ENCODE measurements around the gene WDFY4. TPM values are rescaled to one million over a fixed set of nuclear protein-coding genes. Genes with fewer than 3 reads are reported as not detected.

The WDFY4 gene
- total RNA-seq, 1 donor, result not detected

DNA sequence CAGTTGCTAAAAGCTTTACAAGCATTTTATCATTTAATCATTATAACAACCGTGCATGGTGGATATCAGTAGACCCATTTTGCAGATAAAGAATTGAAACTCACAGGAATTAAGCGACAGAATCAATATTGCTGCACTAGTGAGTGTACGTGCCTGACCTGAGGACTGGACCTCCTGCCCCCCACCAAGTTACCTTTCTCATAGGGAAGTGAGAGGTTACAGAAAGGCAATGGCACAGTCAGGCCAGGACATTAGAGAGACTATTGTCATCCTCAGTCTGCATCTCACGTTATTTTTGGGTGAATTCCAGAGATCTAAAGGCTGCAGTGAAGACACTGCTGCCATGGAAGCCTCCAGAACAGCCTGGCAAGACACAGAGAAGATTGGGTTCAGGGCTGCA lies 80.9 kb downstream of the WDFY4 start:
- H3K4me3 ChIP-seq (ENCODE audit: low read depth, low read length), result no peak overlapping the region
- no peak for DNase-seq (ENCODE audit: low read depth)
- TF ChIP-seq, protein P1, sequence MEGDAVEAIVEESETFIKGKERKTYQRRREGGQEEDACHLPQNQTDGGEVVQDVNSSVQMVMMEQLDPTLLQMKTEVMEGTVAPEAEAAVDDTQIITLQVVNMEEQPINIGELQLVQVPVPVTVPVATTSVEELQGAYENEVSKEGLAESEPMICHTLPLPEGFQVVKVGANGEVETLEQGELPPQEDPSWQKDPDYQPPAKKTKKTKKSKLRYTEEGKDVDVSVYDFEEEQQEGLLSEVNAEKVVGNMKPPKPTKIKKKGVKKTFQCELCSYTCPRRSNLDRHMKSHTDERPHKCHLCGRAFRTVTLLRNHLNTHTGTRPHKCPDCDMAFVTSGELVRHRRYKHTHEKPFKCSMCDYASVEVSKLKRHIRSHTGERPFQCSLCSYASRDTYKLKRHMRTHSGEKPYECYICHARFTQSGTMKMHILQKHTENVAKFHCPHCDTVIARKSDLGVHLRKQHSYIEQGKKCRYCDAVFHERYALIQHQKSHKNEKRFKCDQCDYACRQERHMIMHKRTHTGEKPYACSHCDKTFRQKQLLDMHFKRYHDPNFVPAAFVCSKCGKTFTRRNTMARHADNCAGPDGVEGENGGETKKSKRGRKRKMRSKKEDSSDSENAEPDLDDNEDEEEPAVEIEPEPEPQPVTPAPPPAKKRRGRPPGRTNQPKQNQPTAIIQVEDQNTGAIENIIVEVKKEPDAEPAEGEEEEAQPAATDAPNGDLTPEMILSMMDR (IDR thresholded peaks at IDR 0.05; ENCODE audit: insufficient read depth, low read length), result no peak

DNA sequence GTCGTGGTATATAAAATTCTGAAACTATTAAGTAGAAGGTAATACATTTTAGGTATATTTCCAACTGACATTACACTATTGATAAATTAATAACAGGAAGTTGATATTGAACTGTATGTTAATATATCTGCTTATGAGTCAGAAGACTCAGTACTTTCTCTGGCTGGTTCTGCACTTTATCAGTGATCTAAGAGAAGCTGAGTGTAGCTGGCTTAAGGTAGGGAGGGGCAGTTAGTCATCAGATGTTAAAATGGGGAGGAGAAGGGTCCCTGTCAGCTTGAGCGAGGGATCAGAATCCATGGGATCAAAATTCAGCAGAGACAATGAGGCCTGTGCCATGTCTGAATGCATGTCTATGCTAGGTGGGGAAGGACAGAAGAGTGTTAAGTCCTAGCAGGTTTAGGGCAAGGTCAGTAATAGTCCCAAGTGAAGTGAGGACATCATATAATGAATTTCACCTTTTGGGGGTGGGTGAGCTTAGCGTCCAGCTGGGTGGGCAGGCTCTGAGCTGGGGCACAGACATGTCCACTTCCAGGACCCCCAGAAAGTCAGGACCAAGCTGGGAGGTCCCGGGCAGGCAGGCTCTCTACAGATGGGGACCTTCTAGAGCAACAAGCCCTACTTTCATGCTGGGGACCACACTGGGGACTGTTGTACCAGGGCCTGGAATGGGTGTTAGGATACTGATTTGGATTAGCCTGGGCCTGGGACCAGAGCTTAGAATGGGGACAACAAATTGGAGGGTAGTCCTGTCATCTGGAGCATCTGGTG lies 82.9 kb downstream of the WDFY4 start:
- H3K4me3 ChIP-seq (ENCODE audit: low read depth, low read length), result no peak overlapping the region
- TF ChIP-seq, protein P1 (IDR thresholded peaks at IDR 0.05; ENCODE audit: insufficient read depth, low read length), result no peak
- no peak for DNase-seq (ENCODE audit: low read depth)

DNA sequence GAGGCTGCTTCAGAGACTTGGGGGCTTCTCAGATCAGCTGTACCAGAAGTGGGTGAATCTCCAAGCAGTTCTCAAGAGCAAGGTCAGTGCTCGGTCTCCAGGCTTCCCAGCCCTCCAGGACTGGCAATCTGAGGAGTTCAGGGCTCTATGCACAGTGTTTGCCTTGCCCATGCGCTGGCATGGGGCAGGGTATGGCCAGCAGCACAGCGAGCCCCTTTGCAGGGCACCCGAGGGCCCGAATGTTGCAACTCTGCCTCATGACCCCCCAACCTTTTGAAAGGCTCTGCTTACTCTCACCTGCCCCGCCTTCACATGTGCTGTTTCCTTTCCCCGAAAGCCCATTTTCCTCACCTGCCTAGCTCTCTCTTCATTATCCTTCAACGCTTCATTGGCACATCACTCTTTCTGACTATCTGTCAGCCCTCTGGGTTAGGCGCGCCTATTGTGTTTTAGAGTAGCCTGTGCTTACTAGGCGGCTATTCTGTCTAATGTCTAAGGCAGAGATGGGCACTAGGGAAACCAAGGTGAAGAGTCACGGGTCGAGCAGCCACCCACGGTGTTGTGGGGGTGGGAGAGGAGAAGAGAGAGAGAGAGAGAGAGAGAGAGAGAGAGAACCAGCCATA lies 83.6 kb downstream of the WDFY4 start:
- DNase-seq (ENCODE audit: low read depth), result no peak
- H3K4me3 ChIP-seq (ENCODE audit: low read depth, low read length), result no peak overlapping the region
- TF ChIP-seq, protein P1 (IDR thresholded peaks at IDR 0.05; ENCODE audit: insufficient read depth, low read length), result no peak

DNA sequence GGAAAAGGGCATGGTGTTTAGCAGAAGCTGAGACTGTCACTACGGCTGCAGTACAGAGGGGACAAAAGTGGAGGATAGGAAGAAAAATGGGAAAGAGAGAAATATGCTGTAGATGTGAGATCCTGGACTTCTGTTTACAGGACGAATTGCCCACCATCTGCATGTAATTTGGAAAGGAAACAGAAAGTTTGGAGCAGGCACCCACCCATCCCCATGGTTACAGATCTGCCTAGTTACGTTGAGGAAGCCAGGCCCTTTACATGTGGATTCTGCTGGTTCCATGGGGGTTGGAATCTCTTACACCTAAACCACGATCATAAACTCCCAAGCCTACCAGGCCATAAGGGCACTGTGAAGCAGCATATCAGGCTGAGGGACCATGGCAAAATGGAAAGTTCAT lies 84.3 kb downstream of the WDFY4 start:
- H3K4me3 ChIP-seq (ENCODE audit: low read depth, low read length), result no peak overlapping the region
- no peak for DNase-seq (ENCODE audit: low read depth)
- TF ChIP-seq, protein P1 (IDR thresholded peaks at IDR 0.05; ENCODE audit: insufficient read depth, low read length), result no peak

DNA sequence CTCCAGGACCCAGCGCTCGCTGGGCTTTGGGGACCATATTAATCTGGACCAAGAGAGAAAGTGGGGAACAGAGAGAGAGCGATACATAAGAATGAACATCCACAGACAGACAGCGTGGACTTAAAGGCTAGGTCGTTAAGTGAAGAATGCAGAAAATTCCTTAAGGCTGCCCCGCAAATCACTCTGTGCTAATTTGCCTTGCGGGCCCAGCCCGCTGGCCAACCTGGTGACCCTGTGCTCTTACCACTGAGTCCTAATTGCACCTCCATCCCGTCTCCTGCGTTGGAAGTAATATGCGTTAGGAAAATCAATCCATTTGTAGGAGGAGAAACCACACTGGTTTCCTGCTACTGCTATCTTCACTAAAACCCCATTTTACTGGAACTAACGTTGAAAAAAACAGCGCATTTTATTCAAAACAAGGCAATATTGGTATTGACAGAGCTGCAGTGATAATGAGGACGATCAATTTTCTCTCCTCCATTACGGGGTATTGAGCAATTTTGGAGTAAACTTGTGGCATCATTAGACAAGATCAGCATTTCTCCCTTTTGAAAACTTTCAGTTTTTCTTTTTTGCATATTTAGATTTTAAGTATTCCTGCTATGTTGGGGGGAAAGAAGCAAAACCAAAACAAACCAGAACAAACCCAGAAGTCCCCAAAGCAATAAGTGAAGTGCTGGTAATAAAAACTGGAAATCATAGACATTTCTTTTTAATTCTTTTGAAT lies 85.2 kb downstream of the WDFY4 start:
- DNase-seq (ENCODE audit: low read depth), result no peak
- no peak overlapping the region for H3K4me3 ChIP-seq (ENCODE audit: low read depth, low read length)
- TF ChIP-seq, protein P1 (IDR thresholded peaks at IDR 0.05; ENCODE audit: insufficient read depth, low read length), result no peak

DNA sequence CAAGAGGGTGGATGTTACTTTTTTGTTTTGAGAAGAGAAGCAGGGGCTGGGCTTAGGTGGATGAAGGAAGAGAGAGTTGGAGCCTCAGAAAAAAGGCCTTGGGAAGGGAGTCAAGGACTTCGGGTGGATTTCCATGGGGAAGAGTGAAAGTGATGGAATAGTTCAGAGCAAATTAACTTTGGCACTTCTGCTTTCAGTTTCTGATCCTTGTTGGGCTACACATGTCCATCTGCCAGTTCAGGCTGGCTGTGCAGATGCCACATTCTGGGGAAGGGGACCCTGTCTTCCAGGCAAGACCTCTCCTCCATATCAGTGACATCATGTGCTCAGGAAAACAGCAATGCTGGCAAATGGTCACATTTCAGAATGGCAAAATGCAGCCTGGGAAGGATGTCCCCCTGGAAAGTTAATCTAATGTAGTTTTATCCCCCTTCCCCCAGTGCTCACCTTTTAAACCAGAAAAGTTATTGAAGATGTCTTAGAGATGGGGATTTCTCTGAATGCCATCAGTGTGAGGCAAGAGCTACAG lies 86.0 kb downstream of the WDFY4 start:
- TF ChIP-seq, protein P1 (IDR thresholded peaks at IDR 0.05; ENCODE audit: insufficient read depth, low read length), result no peak
- no peak overlapping the region for H3K4me3 ChIP-seq (ENCODE audit: low read depth, low read length)
- DNase-seq (ENCODE audit: low read depth), result no peak

Measured in fibroblast of the aortic adventitia (primary cell).